Adrenal gland (tissue), 19 donors: ENCODE results near the gene SLC2A6. TPM values are rescaled to one million over a fixed set of nuclear protein-coding genes. Genes with fewer than 3 reads are reported as not detected.
A peak's percentile ranks its signal among the peaks of the same experiment; 100 is the strongest.

ENCODE experiments used
- DNase-seq, 7 donors: peaks; one replicate each; pipeline ENCODE4 v3.0.0-alpha.2; 2019 to 2020
- H3K27ac ChIP-seq, 5 donors: fragments of 200-600 bp; sonication (generic) in 4 of 5; 1 replicate in 3 of 5; 2 replicates in 2 of 5; pipeline versions ENCODE4 v1.5.1 to v1.8.0; 2016 to 2020; ENCODE audit warnings: mild to moderate bottlenecking in 1 of 5
- H3K27me3 ChIP-seq: fragments of 200-600 bp; 2 replicates; pipeline ENCODE4 v1.8.0; 2021
- H3K36me3 ChIP-seq, 2 donors: fragments of 200-600 bp; replicated peaks in 1 of 2; 1 replicate in 1 of 2; 2 replicates in 1 of 2; pipeline versions ENCODE4 v1.5.1 to v1.8.0; 2018 to 2022
- H3K4me1 ChIP-seq, 2 donors: fragments of 200-600 bp; replicated peaks in 1 of 2; 1 replicate in 1 of 2; 2 replicates in 1 of 2; pipeline versions ENCODE4 v1.5.1 to v1.8.0; 2018 to 2021
- H3K4me3 ChIP-seq, 4 donors: fragments of 200-600 bp; sonication (generic) in 3 of 4; one replicate each; pipeline ENCODE4 v1.5.1; 2016 to 2018
- H3K9me3 ChIP-seq, 3 donors: fragments of 200-600 bp; sonication (generic) in 1 of 3; replicated peaks in 1 of 3; 1 replicate in 2 of 3; 2 replicates in 1 of 3; pipeline versions ENCODE4 v1.5.1 to v1.8.0; 2016 to 2021
- POLR2A ChIP-seq, 2 donors: fragments of 450-650 bp; IDR thresholded peaks; one replicate each; pipeline ENCODE4 v1.6.1; 2017; ENCODE audit warnings: antibody characterized with exemption in 2 of 2, mild to moderate bottlenecking in 2 of 2, moderate library complexity in 1 of 2
- WGBS, 4 donors: extraction: QIAGEN DNeasy Blood & Tissue Kit in 2 of 4; methylation state at CpG; one replicate each; pipeline versions ENCODE4 v1.1.5 to v1.1.7; 2013 to 2017; 5-methylcytosine and 5-hydroxymethylcytosine counted together
- intact Hi-C, 2 donors: fragments of 100-400 bp; cut with DNase I; formaldehyde crosslinking; loops; one replicate each; pipeline versions ENCODE4 v1.14.1 to v1.15.0; 2022 to 2023
- long read RNA-seq, 10 donors: library from polyadenylated mRNA in 3 of 10; unstranded in 2 of 10; stranded (forward) in 1 of 10; transcript quantifications; one replicate each; pipeline ENCODE4 v2.0.0 and lab custom pipeline, GENCODE V29; 2021 to 2026
- polyA plus RNA-seq, 3 donors: library from polyadenylated mRNA; stranded (reverse); fragments of 200-250 nt in 2 of 3; fragments of 350-450 nt in 1 of 3; fragmentation: Illumina TruSeq in 1 of 3; extraction: RNeasy Lipid Tissue Mini Kit (QIAGEN cat#74804) in 1 of 3; gene quantifications; one replicate each; pipeline ENCODE4 v1.2.3, GENCODE V29; 2013 to 2014
- total RNA-seq, 9 donors: library from RNA; depleted of rRNA in 4 of 9; stranded (reverse); fragments of >200 nt in 4 of 9; fragments of 120-200 nt in 1 of 9; fragmentation: NEBNext Ultra II Directional in 1 of 9; extraction: Animal tissue kit (Norgen Biotek cat#: 25700) in 1 of 9; gene quantifications; one replicate each; pipeline versions ENCODE4 v1.1.0 to v1.2.4, GENCODE V29; 2013 to 2023
- TF ChIP-seq, protein P1 (sequence below), 6 experiments: fragments of 450-650 bp in 4 of 6; fragments of 200-600 bp in 2 of 6; sonication (generic) in 1 of 6; IDR thresholded peaks; 1 replicate in 5 of 6; 2 replicates in 1 of 6; pipeline versions ENCODE4 v1.5.1 to v1.8.0; 2016 to 2021; ENCODE audit warnings: antibody characterized with exemption in 6 of 6, mild to moderate bottlenecking in 2 of 6, moderate library complexity in 1 of 6
- donor health status: healthy with polysubstance abuse.
- donor health status: Bipolar disorder and iron deficiency.
- donor health status: DM: yes; HTN: yes; CAD: no.
- donor health status: DM: no; HTN: no; CAD: no.
- donor health status: DM: no; HTN: no; CAD: no.
- donor health status: DM: yes; HTN: yes; CAD: no.

The SLC2A6 gene, protein sequence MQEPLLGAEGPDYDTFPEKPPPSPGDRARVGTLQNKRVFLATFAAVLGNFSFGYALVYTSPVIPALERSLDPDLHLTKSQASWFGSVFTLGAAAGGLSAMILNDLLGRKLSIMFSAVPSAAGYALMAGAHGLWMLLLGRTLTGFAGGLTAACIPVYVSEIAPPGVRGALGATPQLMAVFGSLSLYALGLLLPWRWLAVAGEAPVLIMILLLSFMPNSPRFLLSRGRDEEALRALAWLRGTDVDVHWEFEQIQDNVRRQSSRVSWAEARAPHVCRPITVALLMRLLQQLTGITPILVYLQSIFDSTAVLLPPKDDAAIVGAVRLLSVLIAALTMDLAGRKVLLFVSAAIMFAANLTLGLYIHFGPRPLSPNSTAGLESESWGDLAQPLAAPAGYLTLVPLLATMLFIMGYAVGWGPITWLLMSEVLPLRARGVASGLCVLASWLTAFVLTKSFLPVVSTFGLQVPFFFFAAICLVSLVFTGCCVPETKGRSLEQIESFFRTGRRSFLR
- total RNA-seq (10 to 100 TPM in 3 of 9 donors, 1 to 10 TPM in 6; 1.4 to 79.1 (median 8.0) TPM), polyA plus RNA-seq (1 to 10 TPM; 3.3 to 6.7 (median 5.0) TPM)
- long read RNA-seq, donor 1 = 0 reads
- long read RNA-seq, donor 2 = 0 reads
- long read RNA-seq, donor 3 = 0 reads
- long read RNA-seq, donor 4, partial matches to known transcripts = 0 of 4 reads
- long read RNA-seq, donor 4, other reads (novel, unspliced or antisense) = 1 of 4 reads
- long read RNA-seq, donor 5, transcript SLC2A6-202 (10 exons, 2,528 nt) = major isoform, 16 of 31 reads
- long read RNA-seq, donor 5, transcript SLC2A6-201 (9 exons, 2,301 nt) = minor isoform, 8 of 31 reads
- long read RNA-seq, donor 5, partial matches to known transcripts = 2 of 31 reads
- long read RNA-seq, donor 5, other reads (novel, unspliced or antisense) = 5 of 31 reads
- long read RNA-seq, donor 6, partial matches to known transcripts = 1 of 7 reads
- long read RNA-seq, donor 6, other reads (novel, unspliced or antisense) = 1 of 7 reads
- long read RNA-seq, donor 7 = 0 reads
- long read RNA-seq, donor 8, partial matches to known transcripts = 0 of 1 reads
- long read RNA-seq, donor 8, other reads (novel, unspliced or antisense) = 0 of 1 reads
- long read RNA-seq, donor 9 = 0 reads
- long read RNA-seq, donor 10, partial matches to known transcripts = 0 of 1 reads
- long read RNA-seq, donor 10, other reads (novel, unspliced or antisense) = 0 of 1 reads

DNA sequence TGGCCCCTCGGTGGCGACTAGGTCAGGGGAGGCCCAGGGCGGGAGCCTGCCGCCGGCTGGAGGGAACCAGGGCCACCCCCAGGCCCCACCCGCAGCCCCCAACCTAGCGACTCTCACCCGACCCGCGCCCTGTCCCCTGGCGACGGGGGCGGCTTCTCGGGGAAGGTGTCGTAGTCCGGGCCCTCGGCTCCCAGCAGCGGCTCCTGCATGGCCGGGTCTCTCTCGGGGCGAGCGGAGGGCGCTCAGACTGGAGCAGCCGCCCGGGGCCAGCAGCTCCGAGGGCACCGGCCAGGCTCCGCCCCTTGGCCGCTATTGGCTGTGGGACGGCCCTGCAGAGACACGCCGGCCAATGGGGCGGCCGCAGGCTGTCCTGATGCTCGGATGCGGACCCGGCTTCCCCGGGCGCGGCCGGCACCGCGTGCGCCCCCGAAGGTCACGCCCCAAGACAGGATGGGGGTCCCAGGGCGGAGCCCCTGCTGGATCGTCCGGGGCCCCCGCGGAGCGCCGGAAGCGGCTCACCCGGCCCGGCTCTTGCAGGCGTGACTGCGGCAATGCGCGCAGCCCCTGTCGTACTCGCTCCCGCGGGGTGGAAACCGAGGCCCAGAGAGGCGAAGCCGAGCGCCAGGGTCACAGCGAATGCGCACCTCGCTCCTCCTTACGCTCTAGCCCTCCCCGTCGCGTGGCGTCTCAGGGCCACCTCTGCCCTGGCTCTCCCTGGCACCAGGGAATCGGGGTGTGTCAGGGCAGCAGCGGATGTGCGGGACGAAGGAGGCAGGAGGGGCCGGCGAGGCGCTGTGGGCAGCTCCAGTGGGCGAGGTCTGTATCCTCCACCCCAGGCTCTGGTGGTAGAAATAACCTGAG is at the start of gene SLC2A6:
SLC2A6 (minus strand) TSS at position 249 of the 861 bp plus-strand sequence; CDS start at position 209, 40 bp downstream.
- intact Hi-C loops = no loop called here
- Histone ChIP-seq H3K27ac (peak within 1 kb of the TSS in 2 of 5 donors; percentile 37 to 51), H3K4me1 (peaks cover 0 to 20% of the 10 kb centered on the region in 2 donors), H3K4me3 (peak within 1 kb of the TSS in 2 of 4 donors; percentile 40 to 44), H3K27me3 (no peaks in the 10 kb centered on the region), H3K9me3 (no peaks in the 10 kb centered on the region), H3K36me3 (no peaks in the 10 kb centered on the region)
- peak; percentile 78 to 91 (median 84) for DNase-seq
- TF ChIP-seq POLR2A (IDR thresholded peaks at IDR 0.05) = peak; percentile 38 to 53
- TF ChIP-seq, protein P1, sequence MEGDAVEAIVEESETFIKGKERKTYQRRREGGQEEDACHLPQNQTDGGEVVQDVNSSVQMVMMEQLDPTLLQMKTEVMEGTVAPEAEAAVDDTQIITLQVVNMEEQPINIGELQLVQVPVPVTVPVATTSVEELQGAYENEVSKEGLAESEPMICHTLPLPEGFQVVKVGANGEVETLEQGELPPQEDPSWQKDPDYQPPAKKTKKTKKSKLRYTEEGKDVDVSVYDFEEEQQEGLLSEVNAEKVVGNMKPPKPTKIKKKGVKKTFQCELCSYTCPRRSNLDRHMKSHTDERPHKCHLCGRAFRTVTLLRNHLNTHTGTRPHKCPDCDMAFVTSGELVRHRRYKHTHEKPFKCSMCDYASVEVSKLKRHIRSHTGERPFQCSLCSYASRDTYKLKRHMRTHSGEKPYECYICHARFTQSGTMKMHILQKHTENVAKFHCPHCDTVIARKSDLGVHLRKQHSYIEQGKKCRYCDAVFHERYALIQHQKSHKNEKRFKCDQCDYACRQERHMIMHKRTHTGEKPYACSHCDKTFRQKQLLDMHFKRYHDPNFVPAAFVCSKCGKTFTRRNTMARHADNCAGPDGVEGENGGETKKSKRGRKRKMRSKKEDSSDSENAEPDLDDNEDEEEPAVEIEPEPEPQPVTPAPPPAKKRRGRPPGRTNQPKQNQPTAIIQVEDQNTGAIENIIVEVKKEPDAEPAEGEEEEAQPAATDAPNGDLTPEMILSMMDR (IDR thresholded peaks at IDR 0.05) = no peak
- WGBS, 4 donors = 1 to 3% (median 1%) methylated on average over 7 to 84 of the region's 84 CpGs

DNA sequence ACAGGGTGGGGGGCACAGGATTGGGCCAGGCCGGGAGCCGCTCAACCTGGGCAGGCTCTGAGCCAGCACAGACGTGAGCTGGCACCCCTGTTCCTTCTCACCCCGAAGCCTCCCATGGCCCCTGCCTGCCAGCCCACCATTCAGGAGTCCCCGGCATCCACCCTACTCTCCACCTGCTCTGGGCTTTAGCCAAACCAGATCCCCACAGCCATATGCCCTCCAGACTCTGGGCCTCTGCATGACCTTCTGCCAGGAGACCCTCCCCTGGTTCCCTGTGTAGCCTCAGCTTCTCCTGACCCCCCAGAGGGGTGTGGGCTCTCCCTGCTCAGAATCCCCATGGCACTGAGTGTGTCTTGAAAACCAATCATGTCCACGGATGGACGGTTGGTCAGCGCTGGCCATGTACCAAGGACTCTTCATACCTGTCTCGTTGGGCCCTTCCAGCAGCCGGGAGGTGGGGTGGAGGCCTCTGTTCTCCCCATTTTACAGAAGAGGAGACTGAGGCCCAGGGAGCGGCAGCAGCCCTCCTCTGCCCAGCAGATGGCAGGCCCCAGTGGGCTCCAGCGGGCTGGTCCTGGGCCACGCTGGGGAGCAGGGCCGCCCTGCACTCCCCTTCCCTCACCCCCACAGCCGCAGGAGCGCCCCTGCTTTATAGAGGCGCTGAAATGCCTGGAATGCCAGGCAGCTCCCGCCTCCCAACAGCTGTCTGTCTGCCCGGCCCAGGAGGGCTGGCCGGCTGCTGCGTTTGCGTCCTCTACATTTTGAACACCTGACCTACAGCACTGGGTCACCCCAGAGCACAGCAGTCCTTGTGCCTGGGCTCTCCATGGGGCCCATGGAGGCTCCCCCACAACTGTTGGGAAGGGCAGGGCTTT is 49.3 kb upstream of the SLC2A6 start:
- 71 to 80% (median 74%) methylated on average over 11 to 22 of the region's 22 CpGs for WGBS, 4 donors
- Histone ChIP-seq H3K27ac (peak overlapping the region in 2 of 5 donors; percentile 21 to 83), H3K27me3 (no peaks in the 10 kb centered on the region), H3K9me3 (no peaks in the 10 kb centered on the region), H3K4me1 (peaks cover 4 to 16% of the 10 kb centered on the region in 2 donors), H3K4me3 (no peak overlapping the region), H3K36me3 (no peaks in the 10 kb centered on the region)
- intact Hi-C loops = loop anchor here in 1 of 2 donors (5.0 kb wide), 1 partner anchor 189 kb away; no protein-coding TSS in a partner anchor
- DNase-seq = no peak
- TF ChIP-seq POLR2A (IDR thresholded peaks at IDR 0.05) = no peak
- TF ChIP-seq, protein P1 (IDR thresholded peaks at IDR 0.05) = no peak

DNA sequence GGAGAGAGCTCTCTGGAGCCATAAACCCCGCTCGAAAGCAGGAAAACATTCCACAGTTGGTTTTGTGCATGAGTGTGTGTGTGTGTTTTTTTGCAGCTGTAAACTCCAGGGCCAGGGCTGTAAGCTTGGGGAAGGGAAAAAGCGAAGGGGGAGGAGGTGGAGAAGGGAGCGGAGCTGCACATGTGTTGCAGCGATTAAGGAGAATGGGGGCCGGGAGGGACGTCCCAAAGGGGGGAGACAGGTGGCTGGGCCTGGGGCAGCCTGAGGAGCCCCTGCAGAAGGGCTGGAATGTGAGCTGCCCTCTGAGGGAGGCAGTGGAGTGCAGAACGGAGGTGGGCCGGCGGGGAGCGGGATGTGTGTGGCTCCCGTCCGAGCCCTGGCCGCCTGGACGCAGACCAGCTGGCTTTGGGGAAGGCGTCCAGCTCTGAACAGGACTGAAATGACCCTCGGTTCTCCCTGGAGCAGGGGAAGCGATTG is 48.6 kb upstream of the SLC2A6 start:
- no peak for DNase-seq
- Histone ChIP-seq H3K9me3 (no peaks in the 10 kb centered on the region), H3K27ac (peak overlapping the region in 2 of 5 donors; percentile 21 to 83), H3K36me3 (no peaks in the 10 kb centered on the region), H3K27me3 (no peaks in the 10 kb centered on the region), H3K4me3 (no peak overlapping the region), H3K4me1 (peaks cover 4 to 16% of the 10 kb centered on the region in 2 donors)
- no peak for TF ChIP-seq POLR2A (IDR thresholded peaks at IDR 0.05)
- intact Hi-C loops = loop anchor here in 1 of 2 donors (5.0 kb wide), 1 partner anchor 190 kb away; no protein-coding TSS in a partner anchor
- WGBS, 4 donors = 56 to 72% (median 62%) methylated on average over 14 to 18 of the region's 18 CpGs
